GM12872 (cell line): ENCODE results near the gene APPBP2.

Experiments used
- TF ChIP-seq, protein P1 (sequence below): IDR thresholded peaks from 3 replicates; pipeline ENCODE4 v1.5.1; 2011; ENCODE audit warnings: low read depth, mild to moderate bottlenecking, low read length, moderate library complexity; ENCODE audit not compliant: insufficient read depth

The APPBP2 gene

DNA sequence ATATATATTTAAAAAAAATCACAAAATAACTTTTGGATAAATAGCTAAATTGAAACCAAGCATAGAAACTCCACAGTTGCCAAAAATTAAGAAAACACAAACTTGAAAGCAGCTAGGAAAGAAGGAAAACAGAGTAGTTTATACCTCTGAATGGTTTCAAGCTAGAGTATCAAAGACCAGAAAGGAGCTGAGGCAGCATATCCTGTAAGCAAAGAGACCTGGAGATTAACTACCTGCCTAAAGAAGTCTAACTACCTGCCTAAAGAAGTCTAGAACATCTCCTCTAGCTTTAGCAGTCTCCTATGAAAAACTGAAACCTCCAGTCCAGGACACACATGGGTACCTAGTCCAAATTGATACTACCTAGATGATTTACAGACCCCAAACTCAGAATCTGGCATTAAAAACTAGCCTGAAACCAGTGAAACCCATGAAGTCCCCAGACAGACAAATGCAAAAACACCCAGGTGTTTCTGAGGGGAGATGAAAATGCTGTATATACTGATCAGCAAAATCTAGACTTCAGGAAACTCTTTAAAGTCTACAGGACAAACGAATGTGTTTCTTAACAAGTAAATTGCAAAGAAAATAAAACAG lies 17.6 kb downstream of the APPBP2 start:
- TF ChIP-seq, protein P1, sequence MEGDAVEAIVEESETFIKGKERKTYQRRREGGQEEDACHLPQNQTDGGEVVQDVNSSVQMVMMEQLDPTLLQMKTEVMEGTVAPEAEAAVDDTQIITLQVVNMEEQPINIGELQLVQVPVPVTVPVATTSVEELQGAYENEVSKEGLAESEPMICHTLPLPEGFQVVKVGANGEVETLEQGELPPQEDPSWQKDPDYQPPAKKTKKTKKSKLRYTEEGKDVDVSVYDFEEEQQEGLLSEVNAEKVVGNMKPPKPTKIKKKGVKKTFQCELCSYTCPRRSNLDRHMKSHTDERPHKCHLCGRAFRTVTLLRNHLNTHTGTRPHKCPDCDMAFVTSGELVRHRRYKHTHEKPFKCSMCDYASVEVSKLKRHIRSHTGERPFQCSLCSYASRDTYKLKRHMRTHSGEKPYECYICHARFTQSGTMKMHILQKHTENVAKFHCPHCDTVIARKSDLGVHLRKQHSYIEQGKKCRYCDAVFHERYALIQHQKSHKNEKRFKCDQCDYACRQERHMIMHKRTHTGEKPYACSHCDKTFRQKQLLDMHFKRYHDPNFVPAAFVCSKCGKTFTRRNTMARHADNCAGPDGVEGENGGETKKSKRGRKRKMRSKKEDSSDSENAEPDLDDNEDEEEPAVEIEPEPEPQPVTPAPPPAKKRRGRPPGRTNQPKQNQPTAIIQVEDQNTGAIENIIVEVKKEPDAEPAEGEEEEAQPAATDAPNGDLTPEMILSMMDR, result no peak

DNA sequence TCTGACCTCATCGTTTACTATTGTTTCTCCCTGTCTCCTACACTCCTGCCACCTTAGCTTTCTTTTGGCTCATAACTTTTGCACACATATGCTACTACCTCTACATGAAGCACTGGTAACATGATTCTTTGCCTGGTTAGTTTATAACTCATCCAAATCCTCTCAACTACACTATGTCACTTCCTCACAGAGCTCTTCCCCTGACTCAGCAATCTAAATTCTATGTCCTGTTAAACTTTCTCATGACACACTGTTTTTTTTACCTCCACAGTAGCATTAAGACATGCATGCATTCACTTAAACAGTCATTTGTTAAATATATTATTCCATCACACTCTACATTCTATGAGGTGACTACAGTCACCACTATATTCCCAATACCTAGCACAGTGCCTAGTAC lies 19.7 kb downstream of the APPBP2 start:
- TF ChIP-seq, protein P1, result no peak

DNA sequence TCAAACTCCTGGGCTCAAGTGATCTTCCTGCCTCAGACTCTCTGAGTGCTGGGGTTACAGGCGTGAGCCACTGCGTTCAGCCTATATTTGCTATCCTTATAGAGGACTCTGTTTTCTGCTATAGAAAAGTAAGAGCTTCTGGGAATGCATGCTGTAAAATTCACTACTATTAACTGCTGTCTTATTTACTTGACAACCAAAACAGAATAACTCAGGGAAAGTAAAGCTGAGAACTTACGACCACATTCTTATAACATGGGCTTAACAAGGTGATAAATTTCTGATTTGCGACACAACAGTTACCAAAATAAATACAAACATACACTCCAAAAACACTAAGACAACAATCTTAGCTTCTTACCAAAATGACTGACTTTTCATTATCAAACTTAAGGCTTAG lies 23.9 kb downstream of the APPBP2 start:
- TF ChIP-seq, protein P1, result no peak

DNA sequence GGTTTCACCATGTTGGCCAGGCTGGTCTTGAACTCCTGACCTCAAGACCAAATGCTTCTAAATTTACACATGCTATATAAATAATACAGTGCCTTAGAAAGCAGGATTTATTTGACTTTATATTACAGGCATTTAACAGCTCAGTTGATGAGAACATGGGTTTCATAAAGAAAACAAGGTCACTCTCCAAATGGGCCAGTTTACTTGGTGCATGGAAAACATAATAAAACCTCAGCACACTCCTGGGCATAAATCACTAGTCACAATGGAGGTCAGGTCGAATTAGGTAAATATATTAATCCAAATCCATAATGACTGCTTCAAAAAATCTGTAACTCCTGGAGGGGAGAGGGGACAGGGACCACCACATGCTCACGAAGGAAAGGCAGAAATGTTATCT lies 24.5 kb downstream of the APPBP2 start:
- TF ChIP-seq, protein P1, result no peak

DNA sequence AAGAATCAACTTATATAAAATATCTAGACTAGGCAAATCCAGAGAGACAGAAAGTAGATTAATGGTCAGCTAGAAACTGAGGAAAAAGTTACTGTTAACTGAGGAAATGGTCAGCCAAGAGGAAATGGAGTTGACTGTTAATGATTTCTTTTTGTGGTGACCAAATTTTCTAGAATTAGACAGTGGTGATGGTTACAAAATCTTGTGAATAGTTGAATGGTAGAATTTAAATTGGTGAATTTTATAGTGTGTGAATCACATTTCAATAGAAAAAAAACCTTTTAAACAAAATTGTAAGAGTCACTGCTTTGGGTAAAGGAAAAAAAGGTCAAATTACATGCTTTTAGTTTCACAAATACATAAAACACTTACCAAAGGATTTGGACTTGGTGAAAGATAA lies 30.0 kb downstream of the APPBP2 start:
- TF ChIP-seq, protein P1, result no peak

DNA sequence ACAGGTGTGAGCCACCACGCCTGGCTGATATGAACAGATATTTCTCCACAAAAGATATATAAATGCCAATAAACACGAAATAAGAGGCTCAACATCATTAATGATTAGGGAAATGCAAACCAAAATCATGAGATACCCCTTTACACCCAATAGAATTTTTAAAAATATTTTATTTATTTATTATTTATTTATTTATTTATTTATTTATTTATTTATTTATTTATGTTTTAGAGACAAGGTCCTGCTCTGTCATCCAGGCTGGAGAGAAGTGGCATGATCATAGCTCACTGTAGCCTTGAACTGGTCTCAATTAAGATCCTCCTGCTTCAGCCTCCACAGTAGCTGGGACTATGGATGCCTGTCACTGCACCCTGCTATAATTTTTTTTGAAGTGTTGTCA lies 30.8 kb downstream of the APPBP2 start:
- TF ChIP-seq, protein P1, result no peak

DNA sequence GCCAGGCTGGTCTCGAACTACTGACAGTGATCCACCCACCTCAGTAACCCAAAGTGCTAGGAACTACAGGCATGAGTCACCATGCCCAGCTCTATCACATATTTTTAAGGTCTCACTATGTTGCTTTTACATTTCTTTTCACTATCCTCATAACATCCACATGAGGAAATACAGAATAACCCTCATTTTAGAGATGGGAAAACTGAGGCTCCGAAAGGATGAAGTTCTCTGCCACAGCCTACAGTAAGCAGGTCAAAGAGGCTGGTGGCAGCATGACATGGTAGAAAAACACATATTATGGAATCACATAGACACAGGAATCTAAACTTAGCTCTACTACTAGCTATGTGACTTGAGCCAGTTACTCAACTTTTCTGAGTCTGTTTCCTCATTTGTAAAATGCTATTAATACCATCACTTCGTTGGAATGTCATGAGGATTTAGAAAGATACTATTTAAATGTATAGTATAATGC lies 32.2 kb downstream of the APPBP2 start:
- TF ChIP-seq, protein P1, result no peak
